Lower leg skin (tissue), 3 donors: ENCODE results near the gene GPC3.

Source experiments
- POLR2A ChIP-seq, 2 donors: fragments of 450-650 bp; IDR thresholded peaks; one replicate each; pipeline ENCODE4 v1.6.1; 2016 to 2017; ENCODE audit warnings: antibody characterized with exemption in 2 of 2, mild to moderate bottlenecking in 1 of 2, moderate library complexity in 1 of 2
- TF ChIP-seq, protein P1 (sequence below), 3 donors: fragments of 450-650 bp; IDR thresholded peaks; one replicate each; pipeline ENCODE4 v1.5.1; 2016; ENCODE audit warnings: antibody characterized with exemption in 3 of 3, mild to moderate bottlenecking in 3 of 3, moderate library complexity in 2 of 3

DNA sequence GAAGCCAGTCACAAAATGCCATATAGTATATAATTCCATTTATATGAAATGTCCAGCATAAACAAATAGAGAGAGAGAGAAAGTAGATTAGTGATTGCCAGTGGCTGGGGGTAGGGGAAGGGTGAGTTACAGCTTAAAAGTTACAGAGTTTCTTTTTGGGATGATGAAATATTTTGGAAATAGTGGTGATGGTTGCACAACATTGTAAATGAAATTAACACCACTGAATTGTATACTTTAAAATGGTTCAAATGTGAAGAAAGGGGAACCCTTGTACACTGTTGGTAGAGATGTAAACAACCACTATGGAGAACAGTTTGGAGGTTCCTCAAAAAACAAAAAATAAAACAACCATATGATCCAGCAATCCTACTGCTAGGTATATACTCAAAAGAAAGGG is 439.0 kb downstream of the GPC3 start:
- TF ChIP-seq POLR2A (IDR thresholded peaks at IDR 0.05), result no peak
- TF ChIP-seq, protein P1, sequence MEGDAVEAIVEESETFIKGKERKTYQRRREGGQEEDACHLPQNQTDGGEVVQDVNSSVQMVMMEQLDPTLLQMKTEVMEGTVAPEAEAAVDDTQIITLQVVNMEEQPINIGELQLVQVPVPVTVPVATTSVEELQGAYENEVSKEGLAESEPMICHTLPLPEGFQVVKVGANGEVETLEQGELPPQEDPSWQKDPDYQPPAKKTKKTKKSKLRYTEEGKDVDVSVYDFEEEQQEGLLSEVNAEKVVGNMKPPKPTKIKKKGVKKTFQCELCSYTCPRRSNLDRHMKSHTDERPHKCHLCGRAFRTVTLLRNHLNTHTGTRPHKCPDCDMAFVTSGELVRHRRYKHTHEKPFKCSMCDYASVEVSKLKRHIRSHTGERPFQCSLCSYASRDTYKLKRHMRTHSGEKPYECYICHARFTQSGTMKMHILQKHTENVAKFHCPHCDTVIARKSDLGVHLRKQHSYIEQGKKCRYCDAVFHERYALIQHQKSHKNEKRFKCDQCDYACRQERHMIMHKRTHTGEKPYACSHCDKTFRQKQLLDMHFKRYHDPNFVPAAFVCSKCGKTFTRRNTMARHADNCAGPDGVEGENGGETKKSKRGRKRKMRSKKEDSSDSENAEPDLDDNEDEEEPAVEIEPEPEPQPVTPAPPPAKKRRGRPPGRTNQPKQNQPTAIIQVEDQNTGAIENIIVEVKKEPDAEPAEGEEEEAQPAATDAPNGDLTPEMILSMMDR (IDR thresholded peaks at IDR 0.05), result no peak
